Measurements from ENCODE around the gene TRA2A.

The TRA2A gene

GRCh38 chr7:23470330-23471105 lies 61.3 kb downstream of the TRA2A start, which contains the start of gene IGF2BP3:
Gene IGF2BP3, minus strand, starts transcription at chr7:23470491. Its CDS starts 381 bp downstream, at chr7:23470110.
- DNase-seq (ENCODE audit: low read depth): peak; percentile 85

- DNase-seq (ENCODE audit: low read depth): no peak
Observed at GRCh38 chr7:23469961-23470250, 61.9 kb downstream of the TRA2A start.

GRCh38 chr7:23469150-23469960 lies 62.4 kb downstream of the TRA2A start:
- no peak for DNase-seq (ENCODE audit: low read depth)

GRCh38 chr7:23468526-23469149 lies 63.1 kb downstream of the TRA2A start:
- DNase-seq (ENCODE audit: low read depth): no peak

DNA sequence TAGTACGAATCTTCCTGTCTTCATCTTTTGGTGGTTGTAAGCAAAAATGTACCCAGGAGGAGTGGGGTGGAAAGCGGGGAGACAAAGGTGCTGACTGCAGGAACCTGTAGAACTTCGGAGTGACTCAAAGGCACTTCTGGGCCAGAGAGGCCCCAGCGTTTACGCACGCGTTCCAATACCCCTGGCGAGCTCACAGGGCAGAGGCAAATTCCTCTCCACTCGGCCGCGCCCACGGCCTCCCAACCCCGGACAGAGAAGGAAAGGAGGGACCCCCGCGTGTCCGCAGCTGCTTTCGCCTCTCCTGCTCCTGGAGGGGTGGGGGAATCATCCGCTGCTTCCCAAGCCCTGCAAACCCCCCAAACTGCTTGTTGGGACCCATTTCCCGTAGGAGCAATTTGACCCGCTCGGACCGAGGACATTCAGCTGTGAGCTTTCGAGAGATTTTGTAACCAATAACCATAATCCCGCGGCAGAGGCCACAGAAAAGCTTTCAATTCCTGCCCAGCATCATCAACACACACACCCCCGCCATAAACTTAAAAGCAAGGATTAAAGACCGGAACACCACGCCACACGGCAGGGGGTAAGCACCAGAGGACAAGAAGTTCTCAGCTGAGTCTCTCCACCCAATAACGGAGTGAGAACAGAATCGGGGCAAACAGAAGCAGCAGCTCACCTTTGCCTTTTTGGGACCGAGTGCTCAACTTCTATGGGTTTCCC lies 63.8 kb downstream of the TRA2A start:
- DNase-seq (ENCODE audit: low read depth): peak; percentile 38

GRCh38 chr7:23467291-23467805 lies 64.4 kb downstream of the TRA2A start:
- no peak for DNase-seq (ENCODE audit: low read depth)

- peak; percentile 68 for DNase-seq (ENCODE audit: low read depth)
Observed at GRCh38 chr7:23462846-23463245, 68.9 kb downstream of the TRA2A start.

- no peak for DNase-seq (ENCODE audit: low read depth)
Observed at GRCh38 chr7:23458044-23458443, 73.7 kb downstream of the TRA2A start.

GRCh38 chr7:23456093-23456492 lies 75.7 kb downstream of the TRA2A start:
- no peak for DNase-seq (ENCODE audit: low read depth)

DNA sequence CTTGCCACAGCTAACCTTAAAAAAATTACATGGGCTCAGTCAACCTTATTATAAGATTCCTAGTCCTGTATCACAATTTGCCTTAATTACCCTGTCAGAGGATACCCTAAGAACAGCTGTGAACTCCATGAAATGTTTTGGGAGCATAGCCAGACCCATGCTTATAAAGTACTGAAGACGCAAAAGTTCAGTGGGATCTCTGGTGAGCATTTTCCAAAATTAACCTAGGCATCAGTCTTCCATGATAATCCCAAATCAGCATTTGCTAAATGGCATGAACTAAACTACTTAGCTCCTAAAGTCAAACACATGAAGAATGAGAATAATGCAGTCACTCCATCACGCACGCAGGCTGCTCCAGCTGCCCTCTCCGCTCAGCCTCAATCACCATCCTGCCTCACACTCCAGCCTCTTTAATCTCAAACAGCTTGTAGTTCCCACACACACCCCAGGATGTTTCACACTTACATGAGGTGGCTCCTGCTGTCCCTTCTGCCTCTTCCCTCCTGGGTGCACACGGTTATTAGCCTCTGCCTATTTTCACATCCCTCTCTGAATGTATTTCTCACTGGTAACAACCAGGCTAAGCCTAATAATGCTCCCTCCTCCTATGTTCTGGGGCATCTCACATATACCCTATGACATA lies 76.8 kb downstream of the TRA2A start:
- DNase-seq (ENCODE audit: low read depth): no peak
